SK-N-SH (cell line): Measurements from ENCODE around the gene MACROD1. TPM values are rescaled to one million over a fixed set of nuclear protein-coding genes. Genes with fewer than 3 reads are reported as not detected.

Experiments used
- CTCF ChIA-PET: fragments of 300-600, 350-600 bp; formaldehyde crosslinking; extraction: SDS; loops from one replicate; lab custom pipeline; 2021; lab: Yijun Ruan, JAX
- POLR2A ChIA-PET: fragments of 350-600 bp; sonication (Branson Sonifier 250); formaldehyde crosslinking; extraction: SDS; loops from one replicate; lab custom pipeline; 2020; ENCODE audit warnings: antibody characterized with exemption, inconsistent platforms; lab: Yijun Ruan, JAX
- DNase-seq: peaks from one replicate; pipeline ENCODE4 v3.0.0; 2012
- H2AFZ ChIP-seq: fragments of 200-600 bp; sonication (generic); 2 replicates; pipeline ENCODE4 v1.8.1; 2016; ENCODE audit warnings: antibody characterized with exemption, mild to moderate bottlenecking, low read depth
- H3F3A ChIP-seq: fragments of 200-600 bp; sonication (generic); replicated peaks from 2 replicates; pipeline ENCODE3; 2016; ENCODE audit warnings: antibody characterized with exemption, mild to moderate bottlenecking; ENCODE audit not compliant: insufficient read depth
- H3K27ac ChIP-seq, 2 experiments: fragments of 200-500 bp in 1 of 2; fragments of 200-600 bp in 1 of 2; sonication (Bioruptor generic) in 1 of 2; sonication (generic), shearing (Covaris generic) in 1 of 2; 2 replicates each; pipeline versions ENCODE4 v1.5.1 to v1.6.1; 2014 to 2016; ENCODE audit warnings: low read depth in 2 of 2, inconsistent platforms in 1 of 2, low read length in 1 of 2, mild to moderate bottlenecking in 1 of 2, mixed read lengths in 1 of 2
- H3K27me3 ChIP-seq: fragments of 200-600 bp; sonication (generic), shearing (Covaris generic); 2 replicates; pipeline ENCODE4 v1.6.1; 2016; ENCODE audit warnings: mixed run types; ENCODE audit not compliant: insufficient read depth
- H3K36me3 ChIP-seq, 2 experiments: fragments of 200-500 bp in 1 of 2; fragments of 200-600 bp in 1 of 2; sonication (Bioruptor generic) in 1 of 2; sonication (generic) in 1 of 2; replicated peaks in 1 of 2; 2 replicates each; pipeline versions ENCODE3 to v1.5.1; 2014 to 2016; ENCODE audit warnings: low read length in 1 of 2, mild to moderate bottlenecking in 1 of 2; ENCODE audit not compliant: insufficient read depth in 2 of 2, control insufficient read depth in 1 of 2
- H3K4me1 ChIP-seq, 2 experiments: fragments of 200-500 bp in 1 of 2; fragments of 200-600 bp in 1 of 2; sonication (Bioruptor generic) in 1 of 2; sonication (generic), shearing (Covaris generic) in 1 of 2; 2 replicates each; pipeline versions ENCODE4 v1.5.1 to v1.6.1; 2014 to 2016; ENCODE audit warnings: low read depth in 1 of 2, low read length in 1 of 2, mixed run types in 1 of 2; ENCODE audit not compliant: insufficient read depth in 2 of 2, control insufficient read depth in 1 of 2
- H3K4me2 ChIP-seq: fragments of 200-600 bp; sonication (generic), shearing (Covaris generic); 2 replicates; pipeline ENCODE4 v1.6.1; 2017; ENCODE audit warnings: mixed run types
- H3K4me3 ChIP-seq, 2 experiments: fragments of 200-500 bp in 1 of 2; fragments of 200-600 bp in 1 of 2; sonication (Bioruptor generic) in 1 of 2; sonication (generic), shearing (Covaris generic) in 1 of 2; 2 replicates each; pipeline versions ENCODE4 v1.5.1 to v1.8.1; 2014 to 2016; ENCODE audit warnings: low read depth in 2 of 2, inconsistent platforms in 1 of 2, low read length in 1 of 2, mild to moderate bottlenecking in 1 of 2, mixed read lengths in 1 of 2, moderate library complexity in 1 of 2
- H3K79me2 ChIP-seq: fragments of 200-600 bp; sonication (generic); 2 replicates; pipeline ENCODE4 v1.8.1; 2017; ENCODE audit warnings: mild to moderate bottlenecking; ENCODE audit not compliant: insufficient read depth
- H3K9ac ChIP-seq: fragments of 200-600 bp; sonication (generic); 2 replicates; pipeline ENCODE4 v1.6.1; 2017; ENCODE audit warnings: mixed run types
- H3K9me2 ChIP-seq: fragments of 200-600 bp; sonication (generic); 2 replicates; pipeline ENCODE4 v1.6.1; 2017; ENCODE audit warnings: mixed run types
- H3K9me3 ChIP-seq: fragments of 200-600 bp; sonication (generic); 2 replicates; pipeline ENCODE4 v1.6.1; 2017; ENCODE audit warnings: mixed run types, mild to moderate bottlenecking, moderate library complexity
- H4K20me1 ChIP-seq: fragments of 200-600 bp; sonication (generic); 2 replicates; pipeline ENCODE4 v1.6.1; 2017; ENCODE audit warnings: mild to moderate bottlenecking, mixed run types; ENCODE audit not compliant: insufficient read depth
- CHD2 ChIP-seq: fragments of 150-350 bp; IDR thresholded peaks from 2 replicates; pipeline ENCODE4 v1.6.1; 2018; ENCODE audit warnings: low read length; ENCODE audit not compliant: partially characterized antibody
- ELF1 ChIP-seq: IDR thresholded peaks from 2 replicates; pipeline ENCODE4 v1.4.0; 2012
- EP300 ChIP-seq, 2 experiments: IDR thresholded peaks; 2 replicates each; pipeline versions ENCODE4 v1.4.0 to v1.6.1; 2012; ENCODE audit warnings: borderline replicate concordance in 1 of 2, low read depth in 1 of 2, low read length in 1 of 2
- EZH2phosphoT487 ChIP-seq: fragments of 200-600 bp; sonication (generic); IDR thresholded peaks from 2 replicates; pipeline ENCODE4 v1.6.1; 2017; ENCODE audit warnings: low read depth, mixed run types, mild to moderate bottlenecking, antibody characterized with exemption, moderate library complexity, borderline replicate concordance
- FOXM1 ChIP-seq: IDR thresholded peaks from 2 replicates; pipeline ENCODE4 v1.4.0; 2012; ENCODE audit warnings: low read depth, mild to moderate bottlenecking
- GABPA ChIP-seq: IDR thresholded peaks from 2 replicates; pipeline ENCODE4 v1.4.0; 2012; ENCODE audit warnings: low read depth, mild to moderate bottlenecking
- GATA2 ChIP-seq: sonication (generic); formaldehyde crosslinking; IDR thresholded peaks from 2 replicates; pipeline ENCODE4 v1.5.0; 2020; ENCODE audit warnings: mild to moderate bottlenecking, missing genetic modification reagents
- JUND ChIP-seq: IDR thresholded peaks from 2 replicates; pipeline ENCODE4 v1.4.0; 2012
- MXI1 ChIP-seq: IDR thresholded peaks from 2 replicates; pipeline ENCODE4 v1.6.1; 2012; ENCODE audit warnings: mild to moderate bottlenecking, low read depth, low read length, improper control_type of control experiment
- NFIC ChIP-seq: IDR thresholded peaks from 2 replicates; pipeline ENCODE4 v1.4.0; 2012; ENCODE audit warnings: borderline replicate concordance
- RFX5 ChIP-seq: IDR thresholded peaks from 2 replicates; pipeline ENCODE4 v1.6.1; 2012; ENCODE audit warnings: mild to moderate bottlenecking, improper control_type of control experiment, low read length
- RXRA ChIP-seq: IDR thresholded peaks from 2 replicates; pipeline ENCODE4 v1.4.0; 2012; ENCODE audit warnings: low read depth, mild to moderate bottlenecking, borderline replicate concordance
- SMC3 ChIP-seq: IDR thresholded peaks from 2 replicates; pipeline ENCODE4 v1.6.1; 2012; ENCODE audit warnings: low read depth, low read length, improper control_type of control experiment
- TCF12 ChIP-seq: IDR thresholded peaks from 2 replicates; pipeline ENCODE4 v1.4.0; 2012
- USF2 ChIP-seq: fragments of 150-350 bp; IDR thresholded peaks from 2 replicates; pipeline ENCODE4 v1.6.1; 2017; ENCODE audit warnings: antibody characterized with exemption, low read length, low read depth, borderline replicate concordance
- YY1 ChIP-seq: IDR thresholded peaks from 2 replicates; pipeline ENCODE4 v1.4.0; 2012; ENCODE audit warnings: low read depth, mild to moderate bottlenecking
- WGBS: methylation state at CpG from one replicate; pipeline ENCODE4 v1.1.6; 2017; ENCODE audit warnings: low lambda C conversion rate; 5-methylcytosine and 5-hydroxymethylcytosine counted together
- polyA plus RNA-seq, 3 experiments: library from polyadenylated mRNA; depleted of rRNA; stranded (reverse); fragments of >200 nt; gene quantifications; 2 replicates each; pipeline ENCODE4 v1.2.3, GENCODE V29; 2012
- TF ChIP-seq, protein P1 (sequence below): IDR thresholded peaks from 2 replicates; pipeline ENCODE4 v1.6.1; 2012; ENCODE audit warnings: mild to moderate bottlenecking, low read depth, low read length, moderate library complexity
- TF ChIP-seq, protein P2 (sequence below): IDR thresholded peaks from 2 replicates; pipeline ENCODE4 v1.4.0; 2012; ENCODE audit warnings: low read depth

Gene MACROD1
- polyA plus RNA-seq, 1 of the 3 experiments (the other 2 are of a cell fraction): 49.1 TPM

- DNase-seq: peak; percentile 75
Measured at GRCh38 chr11:64035576-64035975, 130.3 kb downstream of the MACROD1 start, which contains the start of gene FLRT1. Gene FLRT1, plus strand, starts transcription at chr11:64035931. Its CDS starts 80,337 bp downstream, at chr11:64116268.

More at GRCh38 chr11:64035576-64035975, 130.3 kb downstream of the MACROD1 start, which contains the start of gene FLRT1:
- H3K9ac ChIP-seq: no peak within 1 kb of the TSS
- H3K9me3 ChIP-seq: no peaks in the 10 kb centered on the region
- no peaks in the 10 kb centered on the region for H3K27me3 ChIP-seq
- H3F3A ChIP-seq: no peaks in the 10 kb centered on the region
- H3K27ac ChIP-seq: peak within 1 kb of the TSS in 1 of 2 experiments; percentile 84; a peak in 2 of 4 replicates
- CTCF ChIA-PET: interaction anchor here (1.5 to 11.1 kb wide), 3 partner anchors 12 to 112 kb away, joined by 3 to 207 read pairs (median 4); no protein-coding TSS in a partner anchor
- no peaks in the 10 kb centered on the region for H3K79me2 ChIP-seq
- H3K4me1 ChIP-seq: peaks cover 3 to 52% of the 10 kb centered on the region in 2 experiments; a peak in 2 of 4 replicates
- no peak within 1 kb of the TSS for H2AFZ ChIP-seq
- H3K9me2 ChIP-seq: no peaks in the 10 kb centered on the region
- peak within 1 kb of the TSS; percentile 82 for H3K4me2 ChIP-seq
- H4K20me1 ChIP-seq: 0 out of 2 replicates have a peak, but pooled peaks cover 3% of the 10 kb centered on the region
- H3K36me3 ChIP-seq: no peaks in the 10 kb centered on the region
- POLR2A ChIA-PET: interaction anchor here (0.6 to 1.0 kb wide), 2 partner anchors 43 to 113 kb away, joined by 4 read pairs; no protein-coding TSS in a partner anchor
- no peak for TF ChIP-seq ELF1
- no peak for TF ChIP-seq TCF12
- TF ChIP-seq, protein P1, sequence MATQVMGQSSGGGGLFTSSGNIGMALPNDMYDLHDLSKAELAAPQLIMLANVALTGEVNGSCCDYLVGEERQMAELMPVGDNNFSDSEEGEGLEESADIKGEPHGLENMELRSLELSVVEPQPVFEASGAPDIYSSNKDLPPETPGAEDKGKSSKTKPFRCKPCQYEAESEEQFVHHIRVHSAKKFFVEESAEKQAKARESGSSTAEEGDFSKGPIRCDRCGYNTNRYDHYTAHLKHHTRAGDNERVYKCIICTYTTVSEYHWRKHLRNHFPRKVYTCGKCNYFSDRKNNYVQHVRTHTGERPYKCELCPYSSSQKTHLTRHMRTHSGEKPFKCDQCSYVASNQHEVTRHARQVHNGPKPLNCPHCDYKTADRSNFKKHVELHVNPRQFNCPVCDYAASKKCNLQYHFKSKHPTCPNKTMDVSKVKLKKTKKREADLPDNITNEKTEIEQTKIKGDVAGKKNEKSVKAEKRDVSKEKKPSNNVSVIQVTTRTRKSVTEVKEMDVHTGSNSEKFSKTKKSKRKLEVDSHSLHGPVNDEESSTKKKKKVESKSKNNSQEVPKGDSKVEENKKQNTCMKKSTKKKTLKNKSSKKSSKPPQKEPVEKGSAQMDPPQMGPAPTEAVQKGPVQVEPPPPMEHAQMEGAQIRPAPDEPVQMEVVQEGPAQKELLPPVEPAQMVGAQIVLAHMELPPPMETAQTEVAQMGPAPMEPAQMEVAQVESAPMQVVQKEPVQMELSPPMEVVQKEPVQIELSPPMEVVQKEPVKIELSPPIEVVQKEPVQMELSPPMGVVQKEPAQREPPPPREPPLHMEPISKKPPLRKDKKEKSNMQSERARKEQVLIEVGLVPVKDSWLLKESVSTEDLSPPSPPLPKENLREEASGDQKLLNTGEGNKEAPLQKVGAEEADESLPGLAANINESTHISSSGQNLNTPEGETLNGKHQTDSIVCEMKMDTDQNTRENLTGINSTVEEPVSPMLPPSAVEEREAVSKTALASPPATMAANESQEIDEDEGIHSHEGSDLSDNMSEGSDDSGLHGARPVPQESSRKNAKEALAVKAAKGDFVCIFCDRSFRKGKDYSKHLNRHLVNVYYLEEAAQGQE: no peak
- TF ChIP-seq NFIC: no peak
- no peak for TF ChIP-seq EZH2phosphoT487
- TF ChIP-seq MXI1: no peak
- TF ChIP-seq, protein P2, sequence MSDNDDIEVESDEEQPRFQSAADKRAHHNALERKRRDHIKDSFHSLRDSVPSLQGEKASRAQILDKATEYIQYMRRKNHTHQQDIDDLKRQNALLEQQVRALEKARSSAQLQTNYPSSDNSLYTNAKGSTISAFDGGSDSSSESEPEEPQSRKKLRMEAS: no peak
- TF ChIP-seq CHD2: no peak
- TF ChIP-seq FOXM1: no peak
- TF ChIP-seq YY1: no peak
- TF ChIP-seq SMC3: no peak
- no peak for TF ChIP-seq GABPA
- no peak for TF ChIP-seq RXRA
- TF ChIP-seq RFX5: no peak
- TF ChIP-seq USF2: no peak
- TF ChIP-seq GATA2: no peak
- TF ChIP-seq EP300 (IDR thresholded peaks at IDR 0.05; ENCODE audit: borderline replicate concordance in 1 of 2, low read depth in 1 of 2, low read length in 1 of 2): no peak
- TF ChIP-seq JUND: no peak
- TF ChIP-seq, all 33 proteins: peak for 0
- H3K4me3 ChIP-seq: peak within 1 kb of the TSS; percentile 58 to 62
- WGBS: 0% methylated on average over 4 of the region's 64 CpGs
